ENCODE measurements around the gene EXOC6B. TPM values are rescaled to one million over a fixed set of nuclear protein-coding genes. Genes with fewer than 3 reads are reported as not detected.

EXOC6B gene
- total and polyA plus RNA-seq, 10 of the 15 experiments (the other 5 are each of a cell fraction or from before 2014, with no cell fraction given) = 0.23 to 2.2 (median 1.2) TPM

DNA sequence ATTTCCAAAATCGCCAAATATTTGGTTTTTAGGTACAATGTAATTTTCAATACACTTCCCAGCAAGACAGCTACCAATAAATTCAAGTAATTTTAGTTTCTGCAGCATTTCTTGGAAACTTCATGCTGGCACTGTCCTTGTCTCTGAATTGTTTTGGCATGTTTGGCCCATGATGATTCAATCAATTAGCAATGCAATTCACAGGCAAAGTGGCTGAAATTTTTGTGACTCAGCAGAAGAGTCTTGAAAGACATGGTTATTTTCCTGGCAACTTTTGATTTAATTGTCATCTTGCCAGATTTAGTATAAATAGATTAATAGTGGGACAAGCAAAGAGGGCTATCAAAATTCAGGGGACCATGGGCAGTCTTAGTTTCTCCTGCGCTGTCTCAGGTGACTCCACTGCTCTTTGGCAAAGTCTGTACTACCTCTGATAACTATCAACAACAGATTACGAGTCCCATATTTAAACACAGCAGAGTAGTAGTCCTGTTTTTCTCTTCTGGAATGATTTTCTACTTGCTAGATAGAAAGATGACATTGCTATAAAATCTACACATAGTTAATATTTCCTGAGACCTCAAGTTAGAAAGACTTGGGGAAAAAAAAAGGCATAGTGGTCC is 589.3 kb downstream of the EXOC6B start:
- FAIRE-seq (no peak), DNase-seq (ENCODE audit: low read depth, low spot score) (no peak), ATAC-seq (no peak)
- SMC1A ChIA-PET (ENCODE audit: uncharacterized antibody, unreplicated experiment) = interaction anchor here (1.2 kb wide), 1 partner anchor 23 kb away, joined by 4 read pairs; no protein-coding TSS in a partner anchor
- RAD21 ChIA-PET (ENCODE audit: unreplicated experiment) = no interaction called here
- H2AFZ ChIP-seq (ENCODE audit: control insufficient read depth, low read depth, low read length) = no peak overlapping the region
- no peaks in the 10 kb centered on the region for H3K79me2 ChIP-seq (ENCODE audit: control insufficient read depth, insufficient read depth, low read length)
- TF ChIP-seq BMI1 (IDR thresholded peaks at IDR 0.05; ENCODE audit: borderline replicate concordance) (no peak), NFYA (IDR thresholded peaks at IDR 0.05; ENCODE audit: borderline replicate concordance, low read depth, low read length) (no peak), NR2F1 (conservative IDR thresholded peaks at IDR 0.05) (no peak), MTA2 (IDR thresholded peaks at IDR 0.05; ENCODE audit: low read depth) (no peak), HCFC1 (IDR thresholded peaks at IDR 0.05; ENCODE audit: low read length) (no peak), YY1 (IDR thresholded peaks at IDR 0.05; ENCODE audit: low read depth, low read length) (no peak), ZNF384 (IDR thresholded peaks at IDR 0.05; ENCODE audit: borderline replicate concordance, low read depth, low read length) (no peak), IKZF1 (conservative IDR thresholded peaks at IDR 0.05) (no peak), RCOR1 (conservative IDR thresholded peaks at IDR 0.05; ENCODE audit: low read depth, low read length) (no peak), RELA (IDR thresholded peaks at IDR 0.05; ENCODE audit: borderline replicate concordance, partially characterized antibody) (no peak), BCLAF1 (IDR thresholded peaks at IDR 0.05) (no peak), MTA3 (IDR thresholded peaks at IDR 0.05; ENCODE audit: borderline replicate concordance, low read length) (no peak)
- TF ChIP-seq, protein P1, sequence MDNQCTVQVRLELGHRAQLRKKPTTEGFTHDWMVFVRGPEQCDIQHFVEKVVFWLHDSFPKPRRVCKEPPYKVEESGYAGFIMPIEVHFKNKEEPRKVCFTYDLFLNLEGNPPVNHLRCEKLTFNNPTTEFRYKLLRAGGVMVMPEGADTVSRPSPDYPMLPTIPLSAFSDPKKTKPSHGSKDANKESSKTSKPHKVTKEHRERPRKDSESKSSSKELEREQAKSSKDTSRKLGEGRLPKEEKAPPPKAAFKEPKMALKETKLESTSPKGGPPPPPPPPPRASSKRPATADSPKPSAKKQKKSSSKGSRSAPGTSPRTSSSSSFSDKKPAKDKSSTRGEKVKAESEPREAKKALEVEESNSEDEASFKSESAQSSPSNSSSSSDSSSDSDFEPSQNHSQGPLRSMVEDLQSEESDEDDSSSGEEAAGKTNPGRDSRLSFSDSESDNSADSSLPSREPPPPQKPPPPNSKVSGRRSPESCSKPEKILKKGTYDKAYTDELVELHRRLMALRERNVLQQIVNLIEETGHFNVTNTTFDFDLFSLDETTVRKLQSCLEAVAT (IDR thresholded peaks at IDR 0.05) = no peak
- TF ChIP-seq, protein P2, sequence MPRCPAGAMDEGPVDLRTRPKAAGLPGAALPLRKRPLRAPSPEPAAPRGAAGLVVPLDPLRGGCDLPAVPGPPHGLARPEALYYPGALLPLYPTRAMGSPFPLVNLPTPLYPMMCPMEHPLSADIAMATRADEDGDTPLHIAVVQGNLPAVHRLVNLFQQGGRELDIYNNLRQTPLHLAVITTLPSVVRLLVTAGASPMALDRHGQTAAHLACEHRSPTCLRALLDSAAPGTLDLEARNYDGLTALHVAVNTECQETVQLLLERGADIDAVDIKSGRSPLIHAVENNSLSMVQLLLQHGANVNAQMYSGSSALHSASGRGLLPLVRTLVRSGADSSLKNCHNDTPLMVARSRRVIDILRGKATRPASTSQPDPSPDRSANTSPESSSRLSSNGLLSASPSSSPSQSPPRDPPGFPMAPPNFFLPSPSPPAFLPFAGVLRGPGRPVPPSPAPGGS (IDR thresholded peaks at IDR 0.05; ENCODE audit: borderline replicate concordance, insufficient read depth, low read depth, low read length, poor library complexity, severe bottlenecking) = no peak
- CTCF ChIA-PET = interaction anchor here (0.7 to 1.0 kb wide), 2 partner anchors 12 to 369 kb away, joined by 3 read pairs; no protein-coding TSS in a partner anchor
- BruUV-seq (replicated peaks) = no TSS peak
- H3K9ac ChIP-seq (ENCODE audit: control insufficient read depth, insufficient read depth, low read length) = no peak overlapping the region
- WGBS (ENCODE audit: insufficient coverage, insufficient replicate concordance, low lambda C conversion rate, missing lambda C conversion rate) = 5% methylated on average over 3 of the region's 3 CpGs
- H3K4me3 ChIP-seq = no peak overlapping the region; the same call in 1 of the 2 replicates
- no peaks in the 10 kb centered on the region for H3K9me3 ChIP-seq (replicated peaks; ENCODE audit: control insufficient read depth, insufficient read depth, low read length)
- no peak overlapping the region for H3K27ac ChIP-seq (ENCODE audit: control insufficient read depth, insufficient read depth)
- POLR2A ChIA-PET = no interaction called here
- in situ Hi-C loops (cut with MboI) = no loop called here
- no peaks in the 10 kb centered on the region for H4K20me1 ChIP-seq (ENCODE audit: control insufficient read depth, insufficient read depth)
- no peaks in the 10 kb centered on the region for H3K36me3 ChIP-seq (ENCODE audit: control insufficient read depth in 2 of 2, insufficient read depth in 2 of 2, low read length in 1 of 2)
- intact Hi-C loops (cut with micrococcal nuclease; ENCODE audit: unreplicated experiment) = no loop called here
- H3K4me2 ChIP-seq (ENCODE audit: control insufficient read depth, insufficient read depth) = no peak overlapping the region
- H3K4me1 ChIP-seq (ENCODE audit: control insufficient read depth, insufficient read depth, low read length) = no peaks in the 10 kb centered on the region
- H3K27me3 ChIP-seq (replicated peaks in 1 of 2; ENCODE audit: control insufficient read depth in 2 of 2, insufficient read depth in 2 of 2, low read length in 1 of 2) = no peaks in the 10 kb centered on the region

Measured in GM12878 (cell line).